ENCODE data around the gene SFRP4. TPM values are rescaled to one million over a fixed set of nuclear protein-coding genes. Genes with fewer than 3 reads are reported as not detected.

SFRP4 gene
- total and polyA plus RNA-seq, 7 donors = 0.36 to 2.0 (median 0.41) TPM

DNA sequence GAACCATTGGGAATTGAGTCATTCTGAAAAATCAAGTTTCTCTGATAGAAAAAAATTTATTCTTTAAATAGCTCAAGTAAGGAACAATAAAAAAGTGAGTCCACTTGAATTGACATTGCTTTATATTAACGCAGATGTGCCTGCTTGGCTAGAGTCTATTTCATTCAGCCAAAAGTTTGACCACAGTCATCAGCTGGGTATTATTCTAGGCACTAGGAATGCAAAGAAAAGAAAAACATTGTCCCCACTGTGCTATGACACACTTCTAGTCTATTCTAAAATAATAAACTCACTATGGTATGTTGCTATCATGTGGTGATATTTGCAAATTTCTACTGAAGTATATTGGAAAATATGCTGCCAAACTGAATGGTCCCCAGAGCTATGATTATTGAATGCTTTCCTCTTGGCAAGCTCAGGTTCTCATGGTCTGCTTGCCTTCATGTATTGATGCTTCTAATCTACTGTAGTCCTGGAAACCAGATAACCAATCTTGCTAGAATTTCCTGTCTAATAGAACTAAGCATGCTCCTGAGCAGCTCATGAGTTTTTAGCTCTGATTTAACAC, 8.3 kb downstream of the SFRP4 start:
- WGBS, 3 donors = 82 to 90% (median 90%) methylated on average over 1 of the region's 1 CpG
- ATAC-seq (no peak), DNase-seq (no peak)
- TF ChIP-seq, protein P1, sequence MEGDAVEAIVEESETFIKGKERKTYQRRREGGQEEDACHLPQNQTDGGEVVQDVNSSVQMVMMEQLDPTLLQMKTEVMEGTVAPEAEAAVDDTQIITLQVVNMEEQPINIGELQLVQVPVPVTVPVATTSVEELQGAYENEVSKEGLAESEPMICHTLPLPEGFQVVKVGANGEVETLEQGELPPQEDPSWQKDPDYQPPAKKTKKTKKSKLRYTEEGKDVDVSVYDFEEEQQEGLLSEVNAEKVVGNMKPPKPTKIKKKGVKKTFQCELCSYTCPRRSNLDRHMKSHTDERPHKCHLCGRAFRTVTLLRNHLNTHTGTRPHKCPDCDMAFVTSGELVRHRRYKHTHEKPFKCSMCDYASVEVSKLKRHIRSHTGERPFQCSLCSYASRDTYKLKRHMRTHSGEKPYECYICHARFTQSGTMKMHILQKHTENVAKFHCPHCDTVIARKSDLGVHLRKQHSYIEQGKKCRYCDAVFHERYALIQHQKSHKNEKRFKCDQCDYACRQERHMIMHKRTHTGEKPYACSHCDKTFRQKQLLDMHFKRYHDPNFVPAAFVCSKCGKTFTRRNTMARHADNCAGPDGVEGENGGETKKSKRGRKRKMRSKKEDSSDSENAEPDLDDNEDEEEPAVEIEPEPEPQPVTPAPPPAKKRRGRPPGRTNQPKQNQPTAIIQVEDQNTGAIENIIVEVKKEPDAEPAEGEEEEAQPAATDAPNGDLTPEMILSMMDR (IDR thresholded peaks at IDR 0.05) = no peak
- Histone ChIP-seq H3K4me1 (no peaks in the 10 kb centered on the region), H3K27me3 (ENCODE audit: insufficient read depth in 3 of 3, low read length in 2 of 3) (no peaks in the 10 kb centered on the region), H3K27ac (no peak overlapping the region), H3K36me3 (ENCODE audit: insufficient read depth in 1 of 2, low read depth in 1 of 2) (no peaks in the 10 kb centered on the region), H3K9me3 (no peaks in the 10 kb centered on the region), H3K4me3 (no peak overlapping the region)
- intact Hi-C loops (cut with DNase I) = loop anchor here in 1 of 2 donors (10.0 kb wide), 1 partner anchor 466 kb away; no protein-coding TSS in a partner anchor

DNA sequence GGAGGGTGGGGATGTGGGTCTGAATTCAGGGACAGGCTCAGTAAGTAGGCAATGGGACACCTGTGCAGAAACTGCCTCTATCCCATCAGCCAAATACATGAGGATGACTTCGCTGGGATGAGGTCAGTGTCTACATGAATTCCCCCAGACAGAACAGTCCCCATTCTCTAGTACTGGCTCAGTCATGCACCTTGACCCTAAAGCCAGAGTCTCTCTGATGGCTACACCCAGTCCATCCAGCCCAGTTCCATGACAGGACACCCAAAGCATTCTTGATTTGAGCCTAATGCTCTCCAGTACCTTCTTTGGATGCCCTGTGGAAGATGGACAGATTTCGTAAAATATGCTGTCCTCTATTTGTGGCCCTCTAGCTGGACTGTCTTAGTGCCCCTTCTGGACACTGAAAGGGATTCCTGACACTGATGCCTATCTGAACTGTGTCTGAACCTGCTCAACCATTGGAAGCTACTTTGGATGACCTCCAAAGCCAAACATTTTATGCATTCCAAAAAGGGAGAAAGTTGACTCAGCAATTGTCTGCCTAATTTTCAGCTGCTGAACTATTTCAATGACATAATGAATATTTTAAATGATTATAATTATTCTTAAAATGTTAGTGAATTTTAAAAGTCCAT, 14.6 kb downstream of the SFRP4 start:
- H3K4me1 ChIP-seq = peaks cover 4% of the 10 kb centered on the region
- no peak overlapping the region for H3K4me3 ChIP-seq
- no peaks in the 10 kb centered on the region for H3K36me3 ChIP-seq (ENCODE audit: insufficient read depth in 1 of 2, low read depth in 1 of 2)
- peak in 2 of 4 donors; percentile 27 for ATAC-seq
- no peaks in the 10 kb centered on the region for H3K27me3 ChIP-seq (ENCODE audit: insufficient read depth in 3 of 3, low read length in 2 of 3)
- no peak overlapping the region for H3K27ac ChIP-seq
- DNase-seq = no peak
- H3K9me3 ChIP-seq = no peaks in the 10 kb centered on the region
- WGBS, 3 donors = 78 to 85% (median 81%) methylated on average over 2 of the region's 2 CpGs
- TF ChIP-seq, protein P1 (IDR thresholded peaks at IDR 0.05) = no peak
- intact Hi-C loops (cut with DNase I) = loop anchor here (2.0 to 10.0 kb wide), 4 partner anchors 205 to 473 kb away; no protein-coding TSS in a partner anchor

DNA sequence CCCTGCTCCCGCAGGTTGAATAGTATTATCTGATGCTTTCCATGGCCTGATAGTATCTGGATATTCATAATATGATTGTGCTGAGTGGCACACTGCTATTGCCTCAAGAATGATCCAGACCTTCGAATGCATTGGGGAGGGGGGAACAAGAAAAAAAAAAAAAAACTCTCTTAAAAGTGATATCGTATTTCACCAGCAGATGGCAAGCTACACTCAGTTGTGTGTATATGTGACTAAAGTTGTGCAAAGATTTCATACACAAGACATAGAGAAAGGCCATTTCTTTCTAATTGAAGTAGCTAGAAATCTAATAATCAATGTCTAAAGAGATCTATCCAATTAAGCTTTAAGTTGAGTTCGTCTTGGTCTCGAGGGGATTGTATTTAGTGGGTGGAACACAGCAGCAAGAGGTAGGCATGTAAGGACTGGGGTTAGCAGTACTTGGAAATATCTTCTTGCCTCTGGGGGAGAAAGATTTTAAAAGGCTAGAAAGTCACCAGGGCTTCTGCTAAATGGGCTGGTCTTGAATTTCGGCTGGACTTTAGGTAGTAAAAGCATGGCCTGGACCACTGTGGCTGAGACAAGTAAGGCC, 15.3 kb downstream of the SFRP4 start:
- H3K4me1 ChIP-seq = peaks cover 4% of the 10 kb centered on the region
- TF ChIP-seq, protein P1 (IDR thresholded peaks at IDR 0.05) = peak; percentile 57
- H3K36me3 ChIP-seq (ENCODE audit: insufficient read depth in 1 of 2, low read depth in 1 of 2) = no peaks in the 10 kb centered on the region
- WGBS, 3 donors = 17 to 25% (median 22%) methylated on average over 6 of the region's 6 CpGs
- ATAC-seq (peak in 3 of 4 donors; percentile 35 to 76 (median 55)), DNase-seq (no peak)
- H3K4me3 ChIP-seq = no peak overlapping the region
- intact Hi-C loops (cut with DNase I) = loop anchor here (2.0 to 10.0 kb wide), 4 partner anchors 206 to 473 kb away; no protein-coding TSS in a partner anchor
- no peaks in the 10 kb centered on the region for H3K9me3 ChIP-seq
- no peak overlapping the region for H3K27ac ChIP-seq
- H3K27me3 ChIP-seq (ENCODE audit: insufficient read depth in 3 of 3, low read length in 2 of 3) = no peaks in the 10 kb centered on the region

DNA sequence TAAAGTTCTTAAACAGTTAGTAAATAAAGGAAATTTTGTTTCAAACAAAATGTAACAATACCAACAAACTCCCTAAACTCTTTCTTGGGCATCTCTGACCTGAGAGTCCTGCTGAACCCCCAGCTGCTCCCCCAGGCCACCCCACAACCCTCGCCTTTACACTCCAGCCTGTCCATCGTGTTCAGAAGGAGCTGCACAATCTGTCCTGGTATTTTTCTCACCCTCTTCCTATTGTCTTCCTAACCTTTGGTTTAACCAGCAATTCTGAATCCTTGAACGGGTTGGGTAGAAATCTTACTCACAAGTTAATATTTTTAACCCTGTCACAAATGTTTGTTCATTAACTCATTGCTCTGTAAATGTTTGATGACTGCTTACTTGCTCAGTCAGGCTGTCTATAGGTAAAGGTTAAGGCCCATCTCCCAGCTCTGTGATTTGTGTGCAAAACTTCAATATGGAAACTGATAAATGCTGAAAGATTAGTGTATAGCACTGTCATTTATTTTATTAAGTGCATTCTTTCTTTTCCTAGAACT, 16.8 kb downstream of the SFRP4 start:
- no peak for DNase-seq
- TF ChIP-seq, protein P1 (IDR thresholded peaks at IDR 0.05) = no peak
- 68 to 82% (median 78%) methylated on average over 3 of the region's 3 CpGs for WGBS, 3 donors
- H3K9me3 ChIP-seq = no peaks in the 10 kb centered on the region
- H3K4me1 ChIP-seq = peaks cover 4% of the 10 kb centered on the region
- no peak overlapping the region for H3K27ac ChIP-seq
- intact Hi-C loops (cut with DNase I) = loop anchor here (2.0 to 10.0 kb wide), 4 partner anchors 208 to 475 kb away; no protein-coding TSS in a partner anchor
- no peaks in the 10 kb centered on the region for H3K27me3 ChIP-seq (ENCODE audit: insufficient read depth in 3 of 3, low read length in 2 of 3)
- H3K4me3 ChIP-seq = no peak overlapping the region
- ATAC-seq = no peak
- H3K36me3 ChIP-seq (ENCODE audit: insufficient read depth in 1 of 2, low read depth in 1 of 2) = no peaks in the 10 kb centered on the region

Measured in psoas muscle (tissue), 8 donors.